ENCODE data around the gene GLRX2. TPM values are rescaled to one million over a fixed set of nuclear protein-coding genes. Genes with fewer than 3 reads are reported as not detected.

Gene GLRX2
- total and polyA plus RNA-seq, 2 of the 8 experiments (the other 6 are each of a cell fraction or from before 2014, with no cell fraction given) = 4.8 to 13.5 TPM

DNA sequence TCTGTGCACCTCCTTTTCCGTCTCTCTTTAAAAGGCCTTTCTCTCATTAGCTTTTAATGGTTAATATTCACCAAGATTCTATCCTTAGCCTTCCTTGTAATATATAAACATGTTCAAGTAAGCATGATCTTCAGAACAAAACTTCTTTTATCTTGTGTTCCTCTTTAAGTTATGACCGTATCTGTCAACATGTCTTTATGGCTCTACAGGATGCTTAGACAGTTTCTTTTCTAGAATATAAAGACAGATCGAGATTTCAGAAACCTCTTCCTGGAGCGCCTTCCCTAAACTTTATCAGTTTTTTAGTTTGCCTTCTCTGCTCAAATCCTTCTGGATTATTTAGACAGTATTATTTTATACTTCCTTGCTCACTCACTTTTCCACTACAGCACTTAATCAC, 38.6 kb downstream of the GLRX2 start:
- FAIRE-seq (no peak), DNase-seq (ENCODE audit: low read depth in 1 of 2, low spot score in 2 of 2) (no peak)
- no peak overlapping the region for H2BK15ac ChIP-seq (ENCODE audit: low read length)
- no peak overlapping the region for H3K14ac ChIP-seq (ENCODE audit: insufficient read length)
- peaks cover 10 to 17% of the 10 kb centered on the region in 2 experiments for H4K20me1 ChIP-seq (replicated peaks in 1 of 2; ENCODE audit: control insufficient read depth in 1 of 2, insufficient read depth in 2 of 2, low read length in 2 of 2)
- no peak overlapping the region for H2AFZ ChIP-seq (ENCODE audit: low read length)
- no peak overlapping the region for H3K18ac ChIP-seq (ENCODE audit: extremely low read depth, low read length)
- ChIA-PET POLR2A (ENCODE audit: partially characterized antibody) (interaction anchor here (1.1 to 1.2 kb wide), 3 partner anchors 12 to 38 kb away, joined by 3 to 4 read pairs (median 4); partner anchors contain the start of gene GLRX2), CTCF (ENCODE audit: partially characterized antibody) (interaction anchor here (0.8 kb wide), 1 partner anchor 590 kb away, joined by 3 read pairs; no protein-coding TSS in a partner anchor)
- H3K4ac ChIP-seq (replicated peaks; ENCODE audit: insufficient read length, low read depth, low read length) = no peak overlapping the region
- no peak overlapping the region for H2BK12ac ChIP-seq (ENCODE audit: low read depth, low read length)
- no peak overlapping the region for H3K27ac ChIP-seq (ENCODE audit: low read depth, low read length)
- peaks cover 9% of the 10 kb centered on the region; the same call in 1 of the 2 replicates for H3K79me1 ChIP-seq (ENCODE audit: low read depth, low read length)
- peaks cover 0 to 9% (median 1%) of the 10 kb centered on the region in 4 experiments; a peak in 2 of 7 replicates for H3K4me1 ChIP-seq (replicated peaks in 1 of 4; ENCODE audit: control insufficient read depth in 3 of 4, insufficient read depth in 4 of 4, low read length in 3 of 4)
- no peak overlapping the region for H4K5ac ChIP-seq (ENCODE audit: insufficient read length, low read depth, low read length)
- peaks cover 12 to 85% of the 10 kb centered on the region in 2 experiments; a peak in 3 of 4 replicates for H3K79me2 ChIP-seq (ENCODE audit: control insufficient read depth in 1 of 2, insufficient read depth in 2 of 2, low read length in 2 of 2)
- no peak overlapping the region for H2BK20ac ChIP-seq (ENCODE audit: low read length)
- no peak overlapping the region for H2BK5ac ChIP-seq (ENCODE audit: low read depth, low read length)
- no peak overlapping the region for H3K23ac ChIP-seq (ENCODE audit: insufficient read length)
- no peak overlapping the region for H4K91ac ChIP-seq (replicated peaks; ENCODE audit: insufficient read length, low read length)
- H3K56ac ChIP-seq (replicated peaks; ENCODE audit: insufficient read length, low read depth, low read length) = no peak overlapping the region
- no peak overlapping the region for H2AK5ac ChIP-seq (ENCODE audit: low read depth, low read length)
- no peak overlapping the region for H3K9ac ChIP-seq (replicated peaks in 1 of 4; ENCODE audit: extremely low read depth in 1 of 4, low read depth in 3 of 4, low read length in 3 of 4)
- peaks cover 0 to 5% (median 1%) of the 10 kb centered on the region in 4 experiments; a peak in 2 of 8 replicates for H3K36me3 ChIP-seq (ENCODE audit: control insufficient read depth in 2 of 4, insufficient read depth in 4 of 4, low read length in 3 of 4)
- H2BK120ac ChIP-seq (replicated peaks; ENCODE audit: low read depth, low read length) = no peak overlapping the region
- no peaks in the 10 kb centered on the region for H3K9me3 ChIP-seq (ENCODE audit: insufficient read depth in 2 of 2, low read depth in 1 of 2, low read length in 1 of 2)
- H3K4me3 ChIP-seq (ENCODE audit: extremely low read depth in 1 of 4, insufficient read depth in 2 of 4, low read depth in 3 of 4, low read length in 4 of 4) = no peak overlapping the region
- H3K4me2 ChIP-seq (ENCODE audit: insufficient read depth in 1 of 2, low read depth in 2 of 2, low read length in 2 of 2) = no peak overlapping the region
- 96% methylated on average over 4 of the region's 4 CpGs; no CpG with 5 or more reads in 1 of the 2 experiments for WGBS, 2 experiments (ENCODE audit: extremely low coverage in 1 of 2, insufficient coverage in 1 of 2, insufficient read length in 1 of 2, insufficient replicate concordance in 2 of 2, low coverage in 1 of 2, low lambda C conversion rate in 2 of 2, missing lambda C conversion rate in 1 of 2)
- no peak overlapping the region for H4K8ac ChIP-seq (ENCODE audit: extremely low read depth, insufficient read depth, low read length)
- no peaks in the 10 kb centered on the region for H3K23me2 ChIP-seq (ENCODE audit: low read depth, low read length)
- no peaks in the 10 kb centered on the region for H3K27me3 ChIP-seq (replicated peaks in 1 of 4; ENCODE audit: control insufficient read depth in 3 of 4, extremely low read depth in 1 of 4, insufficient read depth in 3 of 4, low read length in 3 of 4)
- TF ChIP-seq FOSL1 (IDR thresholded peaks at IDR 0.05; ENCODE audit: insufficient read depth, low read depth, low read length) (no peak), BRCA1 (IDR thresholded peaks at IDR 0.05; ENCODE audit: low read depth, low read length) (no peak), SIX5 (IDR thresholded peaks at IDR 0.05; ENCODE audit: low read depth, low read length) (no peak), EGR1 (IDR thresholded peaks at IDR 0.05; ENCODE audit: borderline replicate concordance, low read depth, low read length) (no peak), SP4 (IDR thresholded peaks at IDR 0.05; ENCODE audit: low read length) (no peak), CHD2 (IDR thresholded peaks at IDR 0.05; ENCODE audit: low read length) (no peak), EZH2 (IDR thresholded peaks at IDR 0.05; ENCODE audit: low read depth, low read length, severe bottlenecking) (no peak), CBX5 (IDR thresholded peaks at IDR 0.05; ENCODE audit: low read depth, low read length) (no peak), HDAC6 (IDR thresholded peaks at IDR 0.05; ENCODE audit: low read depth, low read length) (no peak), RFX5 (IDR thresholded peaks at IDR 0.05; ENCODE audit: borderline replicate concordance, low read depth, low read length) (no peak), SAP30 (IDR thresholded peaks at IDR 0.05; ENCODE audit: insufficient read depth, insufficient replicate concordance, low read length) (no peak), RXRA (IDR thresholded peaks at IDR 0.05; ENCODE audit: insufficient read depth, low read depth, low read length) (no peak), CREB1 (IDR thresholded peaks at IDR 0.05) (no peak)
- TF ChIP-seq, protein P1, sequence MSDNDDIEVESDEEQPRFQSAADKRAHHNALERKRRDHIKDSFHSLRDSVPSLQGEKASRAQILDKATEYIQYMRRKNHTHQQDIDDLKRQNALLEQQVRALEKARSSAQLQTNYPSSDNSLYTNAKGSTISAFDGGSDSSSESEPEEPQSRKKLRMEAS (IDR thresholded peaks at IDR 0.05) = no peak
